ENCODE data around the gene JPT1.

- TF ChIP-seq, protein P1, sequence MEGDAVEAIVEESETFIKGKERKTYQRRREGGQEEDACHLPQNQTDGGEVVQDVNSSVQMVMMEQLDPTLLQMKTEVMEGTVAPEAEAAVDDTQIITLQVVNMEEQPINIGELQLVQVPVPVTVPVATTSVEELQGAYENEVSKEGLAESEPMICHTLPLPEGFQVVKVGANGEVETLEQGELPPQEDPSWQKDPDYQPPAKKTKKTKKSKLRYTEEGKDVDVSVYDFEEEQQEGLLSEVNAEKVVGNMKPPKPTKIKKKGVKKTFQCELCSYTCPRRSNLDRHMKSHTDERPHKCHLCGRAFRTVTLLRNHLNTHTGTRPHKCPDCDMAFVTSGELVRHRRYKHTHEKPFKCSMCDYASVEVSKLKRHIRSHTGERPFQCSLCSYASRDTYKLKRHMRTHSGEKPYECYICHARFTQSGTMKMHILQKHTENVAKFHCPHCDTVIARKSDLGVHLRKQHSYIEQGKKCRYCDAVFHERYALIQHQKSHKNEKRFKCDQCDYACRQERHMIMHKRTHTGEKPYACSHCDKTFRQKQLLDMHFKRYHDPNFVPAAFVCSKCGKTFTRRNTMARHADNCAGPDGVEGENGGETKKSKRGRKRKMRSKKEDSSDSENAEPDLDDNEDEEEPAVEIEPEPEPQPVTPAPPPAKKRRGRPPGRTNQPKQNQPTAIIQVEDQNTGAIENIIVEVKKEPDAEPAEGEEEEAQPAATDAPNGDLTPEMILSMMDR (IDR thresholded peaks at IDR 0.05): no peak
- TF ChIP-seq POLR2AphosphoS5 (IDR thresholded peaks at IDR 0.05; ENCODE audit: low read depth, low read length) (no peak), SIN3A (IDR thresholded peaks at IDR 0.05; ENCODE audit: borderline replicate concordance, insufficient read depth, low read depth, low read length) (no peak)
- TF ChIP-seq, protein P2, sequence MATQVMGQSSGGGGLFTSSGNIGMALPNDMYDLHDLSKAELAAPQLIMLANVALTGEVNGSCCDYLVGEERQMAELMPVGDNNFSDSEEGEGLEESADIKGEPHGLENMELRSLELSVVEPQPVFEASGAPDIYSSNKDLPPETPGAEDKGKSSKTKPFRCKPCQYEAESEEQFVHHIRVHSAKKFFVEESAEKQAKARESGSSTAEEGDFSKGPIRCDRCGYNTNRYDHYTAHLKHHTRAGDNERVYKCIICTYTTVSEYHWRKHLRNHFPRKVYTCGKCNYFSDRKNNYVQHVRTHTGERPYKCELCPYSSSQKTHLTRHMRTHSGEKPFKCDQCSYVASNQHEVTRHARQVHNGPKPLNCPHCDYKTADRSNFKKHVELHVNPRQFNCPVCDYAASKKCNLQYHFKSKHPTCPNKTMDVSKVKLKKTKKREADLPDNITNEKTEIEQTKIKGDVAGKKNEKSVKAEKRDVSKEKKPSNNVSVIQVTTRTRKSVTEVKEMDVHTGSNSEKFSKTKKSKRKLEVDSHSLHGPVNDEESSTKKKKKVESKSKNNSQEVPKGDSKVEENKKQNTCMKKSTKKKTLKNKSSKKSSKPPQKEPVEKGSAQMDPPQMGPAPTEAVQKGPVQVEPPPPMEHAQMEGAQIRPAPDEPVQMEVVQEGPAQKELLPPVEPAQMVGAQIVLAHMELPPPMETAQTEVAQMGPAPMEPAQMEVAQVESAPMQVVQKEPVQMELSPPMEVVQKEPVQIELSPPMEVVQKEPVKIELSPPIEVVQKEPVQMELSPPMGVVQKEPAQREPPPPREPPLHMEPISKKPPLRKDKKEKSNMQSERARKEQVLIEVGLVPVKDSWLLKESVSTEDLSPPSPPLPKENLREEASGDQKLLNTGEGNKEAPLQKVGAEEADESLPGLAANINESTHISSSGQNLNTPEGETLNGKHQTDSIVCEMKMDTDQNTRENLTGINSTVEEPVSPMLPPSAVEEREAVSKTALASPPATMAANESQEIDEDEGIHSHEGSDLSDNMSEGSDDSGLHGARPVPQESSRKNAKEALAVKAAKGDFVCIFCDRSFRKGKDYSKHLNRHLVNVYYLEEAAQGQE (IDR thresholded peaks at IDR 0.05; ENCODE audit: insufficient read depth in 1 of 2, low read depth in 2 of 2, low read length in 1 of 2): no peak
Measured at GRCh38 chr17:75094871-75095399, 59.4 kb downstream of the JPT1 start.

Data from Panc1 (cell line).